HFF-Myc (cell line): ENCODE measurements around the gene CHMP5.

Source experiments
- DNase-seq: peaks from one replicate; pipeline ENCODE4 v3.0.0-alpha.2; 2011; ENCODE audit warnings: low read depth; ENCODE audit errors: extremely low read depth
- H3K4me3 ChIP-seq: replicated peaks from 2 replicates; pipeline ENCODE4 v1.5.1; 2011; ENCODE audit warnings: low read depth, mild to moderate bottlenecking, control low read depth, low read length
- TF ChIP-seq, protein P1 (sequence below): IDR thresholded peaks from 2 replicates; pipeline ENCODE4 v1.5.1; 2012; ENCODE audit warnings: mild to moderate bottlenecking, low read depth, low read length, control low read depth; ENCODE audit errors: missing control alignments

Gene CHMP5

DNA sequence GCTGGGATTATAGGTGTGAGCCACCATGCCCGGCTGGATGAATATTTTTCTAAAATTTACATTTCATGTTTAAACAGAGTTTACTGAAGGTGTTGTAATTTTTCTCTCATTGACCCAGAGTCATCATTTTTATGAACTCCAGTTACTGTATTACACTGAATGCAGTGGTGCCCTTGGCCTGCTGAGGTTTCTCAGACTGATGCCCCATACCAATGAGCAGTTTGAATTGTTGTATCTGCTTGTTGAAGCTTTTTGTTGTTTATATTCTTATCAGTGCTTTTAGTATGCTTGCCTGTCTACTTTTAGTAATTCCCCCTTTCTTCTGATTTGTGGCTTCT is 55.4 kb downstream of the CHMP5 start:
- H3K4me3 ChIP-seq = no peak overlapping the region
- TF ChIP-seq, protein P1, sequence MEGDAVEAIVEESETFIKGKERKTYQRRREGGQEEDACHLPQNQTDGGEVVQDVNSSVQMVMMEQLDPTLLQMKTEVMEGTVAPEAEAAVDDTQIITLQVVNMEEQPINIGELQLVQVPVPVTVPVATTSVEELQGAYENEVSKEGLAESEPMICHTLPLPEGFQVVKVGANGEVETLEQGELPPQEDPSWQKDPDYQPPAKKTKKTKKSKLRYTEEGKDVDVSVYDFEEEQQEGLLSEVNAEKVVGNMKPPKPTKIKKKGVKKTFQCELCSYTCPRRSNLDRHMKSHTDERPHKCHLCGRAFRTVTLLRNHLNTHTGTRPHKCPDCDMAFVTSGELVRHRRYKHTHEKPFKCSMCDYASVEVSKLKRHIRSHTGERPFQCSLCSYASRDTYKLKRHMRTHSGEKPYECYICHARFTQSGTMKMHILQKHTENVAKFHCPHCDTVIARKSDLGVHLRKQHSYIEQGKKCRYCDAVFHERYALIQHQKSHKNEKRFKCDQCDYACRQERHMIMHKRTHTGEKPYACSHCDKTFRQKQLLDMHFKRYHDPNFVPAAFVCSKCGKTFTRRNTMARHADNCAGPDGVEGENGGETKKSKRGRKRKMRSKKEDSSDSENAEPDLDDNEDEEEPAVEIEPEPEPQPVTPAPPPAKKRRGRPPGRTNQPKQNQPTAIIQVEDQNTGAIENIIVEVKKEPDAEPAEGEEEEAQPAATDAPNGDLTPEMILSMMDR = no peak
- DNase-seq = no peak

DNA sequence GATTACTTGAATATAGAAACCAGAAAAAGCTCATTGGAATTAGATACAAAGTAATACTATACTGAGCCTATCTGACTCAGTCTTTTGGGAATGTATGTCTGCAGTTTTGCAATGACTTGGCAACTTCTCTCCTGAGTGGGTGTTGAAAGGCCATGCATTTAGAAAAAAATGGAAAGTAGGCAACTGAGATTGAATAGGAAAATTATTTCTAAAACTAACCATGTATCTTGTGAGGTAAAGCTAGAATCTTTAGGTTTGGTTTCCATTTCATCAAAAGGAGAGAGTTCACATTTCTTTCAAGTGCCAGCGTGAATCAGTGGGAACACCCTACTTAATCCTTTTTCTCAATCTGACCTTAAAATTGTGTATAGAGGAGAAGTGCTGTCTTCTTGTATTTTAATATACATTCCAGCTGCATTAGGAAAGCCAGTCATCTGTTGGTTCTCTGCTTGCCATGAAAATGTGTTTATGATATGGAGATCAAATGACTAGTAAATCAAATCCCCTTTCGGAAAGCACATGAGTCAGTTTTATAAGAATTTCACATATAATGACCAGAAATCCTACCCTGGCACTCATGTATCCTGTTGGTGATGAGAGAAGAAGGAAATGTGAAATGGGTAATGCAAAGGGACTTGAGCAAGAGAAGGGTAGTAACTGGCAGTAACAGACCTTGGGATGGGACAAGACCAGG is 55.9 kb downstream of the CHMP5 start:
- peak; percentile 74 for DNase-seq
- 0 out of 2 replicates have a peak overlapping the region, but pooled peaks have one; percentile 3 for H3K4me3 ChIP-seq
- TF ChIP-seq, protein P1 = no peak

DNA sequence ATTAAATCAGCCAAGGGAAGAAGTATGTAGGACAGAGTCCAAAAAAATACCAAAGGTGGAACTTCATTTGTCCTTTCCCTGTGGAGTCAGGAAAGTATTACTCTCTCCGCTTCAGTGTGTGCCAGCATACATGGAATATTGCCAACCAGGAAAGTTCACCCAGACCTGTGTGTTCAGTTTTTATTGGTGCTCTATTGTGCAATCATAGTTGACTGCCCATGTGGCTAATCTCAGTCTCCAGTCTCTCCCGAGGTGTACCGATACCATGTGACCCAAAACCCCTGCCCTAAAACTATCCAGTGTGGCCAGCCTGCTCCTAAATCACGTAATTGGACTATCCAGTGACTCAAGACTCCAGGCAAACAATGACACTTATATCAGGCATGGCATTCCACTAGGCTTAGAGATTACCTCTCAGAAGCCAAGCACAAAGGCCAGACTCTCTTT is 64.3 kb downstream of the CHMP5 start:
- no peak overlapping the region for H3K4me3 ChIP-seq
- TF ChIP-seq, protein P1 = no peak
- DNase-seq = peak; percentile 59

DNA sequence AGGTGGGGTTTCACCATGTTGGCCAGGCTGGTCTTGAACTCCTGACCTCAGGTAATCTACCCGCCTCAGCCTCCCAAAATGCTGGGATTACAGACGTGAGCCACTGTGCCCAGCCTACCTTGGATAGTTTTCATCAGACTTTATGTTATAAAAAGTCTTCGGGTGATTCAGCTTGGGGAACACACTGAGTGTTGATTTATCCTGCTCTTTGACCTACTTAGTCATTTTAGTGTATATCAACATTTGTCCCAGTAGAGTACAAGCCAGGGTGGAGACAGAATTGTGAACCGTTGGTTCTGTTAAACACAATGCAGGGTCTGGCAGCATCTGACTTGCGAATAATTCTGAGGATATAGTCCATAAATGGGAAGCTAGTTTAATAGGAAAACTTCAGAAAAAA is 65.1 kb downstream of the CHMP5 start:
- TF ChIP-seq, protein P1 = no peak
- DNase-seq = no peak
- no peak overlapping the region for H3K4me3 ChIP-seq

DNA sequence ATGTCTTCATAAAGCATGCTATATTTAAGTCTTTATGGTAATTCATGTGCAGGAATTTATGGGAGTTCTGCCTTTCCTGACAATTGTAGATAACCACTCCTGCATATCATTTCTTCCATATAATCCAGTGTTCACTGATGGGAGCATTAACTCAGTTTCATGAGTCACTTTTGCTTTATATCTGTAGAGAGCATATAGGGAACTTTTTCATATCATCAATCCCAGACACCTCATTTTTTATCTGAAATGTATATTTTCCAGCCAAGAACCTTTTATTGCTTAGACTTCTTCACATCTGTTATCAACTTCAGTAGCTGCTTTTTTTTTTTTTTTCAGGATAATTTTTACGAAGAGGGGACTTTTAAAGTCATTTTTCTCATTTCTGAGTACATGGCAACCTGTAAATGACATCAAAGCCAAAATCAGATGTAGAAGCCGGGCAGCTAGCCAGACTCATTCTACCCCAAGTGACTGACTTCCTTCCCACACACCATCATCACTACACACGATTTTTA is 66.6 kb downstream of the CHMP5 start:
- no peak for DNase-seq
- TF ChIP-seq, protein P1 = no peak
- no peak overlapping the region for H3K4me3 ChIP-seq
